ENCODE results near the gene POMT2.

DNA sequence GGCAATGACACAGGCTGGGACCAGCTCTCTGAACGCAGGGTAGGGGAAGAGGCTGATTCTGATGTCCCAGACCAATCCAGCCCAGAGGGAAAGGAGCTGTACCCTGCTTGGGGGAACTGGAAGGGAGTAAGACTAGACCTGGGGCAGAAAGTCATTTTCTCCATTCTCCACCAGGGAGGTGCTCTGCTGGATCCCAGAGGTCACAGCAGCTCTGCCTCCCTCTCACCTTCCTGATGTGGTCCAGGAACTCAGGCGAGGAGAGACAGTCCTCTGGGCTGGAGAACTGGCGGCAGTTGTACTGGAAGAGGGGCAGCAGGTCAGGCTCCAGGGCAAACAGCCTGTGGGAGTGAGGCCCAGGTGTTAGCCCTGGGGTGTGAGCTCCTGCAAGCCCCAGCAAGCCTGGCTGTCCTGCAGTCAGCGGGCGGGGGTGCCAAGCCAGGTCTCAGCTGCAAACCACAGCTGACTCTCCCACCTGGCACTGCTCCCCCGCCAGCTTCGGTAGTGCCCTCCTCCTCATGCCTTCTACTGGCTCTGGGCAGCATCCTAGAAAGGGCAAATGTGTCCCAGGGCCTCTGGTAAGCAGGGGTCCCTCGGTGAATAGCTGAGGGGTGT, 51.6 kb downstream of the POMT2 start:
- no peak for TF ChIP-seq POLR2A (IDR thresholded peaks at IDR 0.05)
- no peak for TF ChIP-seq EP300 (IDR thresholded peaks at IDR 0.05; ENCODE audit: low read depth)
- TF ChIP-seq, protein P1, sequence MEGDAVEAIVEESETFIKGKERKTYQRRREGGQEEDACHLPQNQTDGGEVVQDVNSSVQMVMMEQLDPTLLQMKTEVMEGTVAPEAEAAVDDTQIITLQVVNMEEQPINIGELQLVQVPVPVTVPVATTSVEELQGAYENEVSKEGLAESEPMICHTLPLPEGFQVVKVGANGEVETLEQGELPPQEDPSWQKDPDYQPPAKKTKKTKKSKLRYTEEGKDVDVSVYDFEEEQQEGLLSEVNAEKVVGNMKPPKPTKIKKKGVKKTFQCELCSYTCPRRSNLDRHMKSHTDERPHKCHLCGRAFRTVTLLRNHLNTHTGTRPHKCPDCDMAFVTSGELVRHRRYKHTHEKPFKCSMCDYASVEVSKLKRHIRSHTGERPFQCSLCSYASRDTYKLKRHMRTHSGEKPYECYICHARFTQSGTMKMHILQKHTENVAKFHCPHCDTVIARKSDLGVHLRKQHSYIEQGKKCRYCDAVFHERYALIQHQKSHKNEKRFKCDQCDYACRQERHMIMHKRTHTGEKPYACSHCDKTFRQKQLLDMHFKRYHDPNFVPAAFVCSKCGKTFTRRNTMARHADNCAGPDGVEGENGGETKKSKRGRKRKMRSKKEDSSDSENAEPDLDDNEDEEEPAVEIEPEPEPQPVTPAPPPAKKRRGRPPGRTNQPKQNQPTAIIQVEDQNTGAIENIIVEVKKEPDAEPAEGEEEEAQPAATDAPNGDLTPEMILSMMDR (IDR thresholded peaks at IDR 0.05), result no peak
